Astrocyte (in vitro differentiated cells and primary cell): Measurements from ENCODE around the gene EXOC3. TPM values are rescaled to one million over a fixed set of nuclear protein-coding genes. Genes with fewer than 3 reads are reported as not detected.

Experiments used
- DNase-seq: peaks from one replicate; pipeline ENCODE4 v3.0.0-alpha.2; 2010; ENCODE audit warnings: low read depth
- FAIRE-seq: peaks from 2 replicates; lab custom pipeline; 2011; peaks lifted over from hg19 to GRCh38; lab: Jason Lieb, UNC
- H2AFZ ChIP-seq: 2 replicates; pipeline ENCODE4 v1.6.0; 2012; ENCODE audit warnings: low read depth, low read length, inconsistent platforms
- H3K27ac ChIP-seq: 2 replicates; pipeline ENCODE4 v1.5.1; 2011; ENCODE audit warnings: low read depth, low read length, inconsistent platforms
- H3K27me3 ChIP-seq: 2 replicates; pipeline ENCODE4 v1.6.0; 2011; ENCODE audit warnings: low read length, inconsistent platforms; ENCODE audit not compliant: insufficient read depth
- H3K36me3 ChIP-seq: 2 replicates; pipeline ENCODE4 v1.5.1; 2011; ENCODE audit warnings: low read length, inconsistent platforms; ENCODE audit not compliant: insufficient read depth
- H3K4me1 ChIP-seq: 2 replicates; pipeline ENCODE4 v1.5.1; 2011; ENCODE audit warnings: low read length, inconsistent platforms; ENCODE audit not compliant: insufficient read depth
- H3K4me2 ChIP-seq: 2 replicates; pipeline ENCODE4 v1.6.0; 2012; ENCODE audit warnings: low read length, inconsistent platforms
- H3K4me3 ChIP-seq: 2 replicates; pipeline ENCODE4 v1.5.1; 2011; ENCODE audit warnings: low read depth, mild to moderate bottlenecking, low read length, inconsistent platforms; ENCODE audit not compliant: insufficient read depth
- H3K79me2 ChIP-seq: 2 replicates; pipeline ENCODE4 v1.6.0; 2012; ENCODE audit warnings: mild to moderate bottlenecking, low read length, inconsistent platforms; ENCODE audit not compliant: insufficient read depth
- H3K9ac ChIP-seq: 2 replicates; pipeline ENCODE4 v1.6.0; 2012; ENCODE audit warnings: mild to moderate bottlenecking, low read length, inconsistent platforms
- H3K9me3 ChIP-seq: 2 replicates; pipeline ENCODE4 v1.5.1; 2012; ENCODE audit warnings: low read depth, mild to moderate bottlenecking, low read length, inconsistent platforms; ENCODE audit not compliant: insufficient read depth
- H4K20me1 ChIP-seq: 2 replicates; pipeline ENCODE4 v1.6.0; 2012; ENCODE audit warnings: low read length, inconsistent platforms; ENCODE audit not compliant: insufficient read depth
- H3K27ac Mint-ChIP-seq: one replicate; pipeline ENCODE4 v1.8.0; 2021; ENCODE audit warnings: mild to moderate bottlenecking, mixed read lengths; ENCODE audit not compliant: unreplicated experiment
- H3K27me3 Mint-ChIP-seq: one replicate; pipeline ENCODE4 v1.8.0; 2021; ENCODE audit warnings: low read depth, mixed read lengths; ENCODE audit not compliant: unreplicated experiment
- H3K36me3 Mint-ChIP-seq: one replicate; pipeline ENCODE4 v1.8.0; 2021; ENCODE audit warnings: low read depth, mixed read lengths; ENCODE audit not compliant: unreplicated experiment
- H3K4me1 Mint-ChIP-seq: one replicate; pipeline ENCODE4 v1.8.0; 2021; ENCODE audit warnings: low read depth, mixed read lengths; ENCODE audit not compliant: unreplicated experiment
- H3K4me3 Mint-ChIP-seq: one replicate; pipeline ENCODE4 v1.8.0; 2021; ENCODE audit warnings: mild to moderate bottlenecking, moderate library complexity, mixed read lengths; ENCODE audit not compliant: unreplicated experiment
- H3K9me3 Mint-ChIP-seq: one replicate; pipeline ENCODE4 v1.8.0; 2021; ENCODE audit warnings: mild to moderate bottlenecking, mixed read lengths; ENCODE audit not compliant: unreplicated experiment
- CTCF ChIP-seq: IDR thresholded peaks from 2 replicates; pipeline ENCODE4 v1.5.1; 2011; ENCODE audit warnings: low read depth, mild to moderate bottlenecking, inconsistent platforms, low read length, moderate library complexity; ENCODE audit not compliant: insufficient read depth
- EZH2 ChIP-seq: IDR thresholded peaks from 2 replicates; pipeline ENCODE4 v1.6.1; 2012; ENCODE audit warnings: mild to moderate bottlenecking, low read length, inconsistent platforms; ENCODE audit not compliant: insufficient read depth
- total RNA-seq: library from RNA; stranded (reverse); gene quantifications from 2 replicates; pipeline ENCODE4 v1.2.1, GENCODE V29; 2021

Gene EXOC3
- total RNA-seq, 1 donor from 2014 or later, result 37.9 TPM

- Histone ChIP-seq H3K36me3 (no peaks in the 10 kb centered on the region), H3K4me2 (no peak overlapping the region), H2AFZ (no peak overlapping the region), H3K4me3 (no peak overlapping the region), H4K20me1 (no peaks in the 10 kb centered on the region), H3K27me3 (peaks cover 5% of the 10 kb centered on the region), H3K9me3 (peaks cover 3% of the 10 kb centered on the region), H3K79me2 (no peaks in the 10 kb centered on the region), H3K27ac (no peak overlapping the region), H3K9ac (no peak overlapping the region), H3K4me1 (no peaks in the 10 kb centered on the region)
- no peaks in the 10 kb centered on the region for H3K9me3 Mint-ChIP-seq
- DNase-seq (no peak), FAIRE-seq (no peak)
- H3K4me3 Mint-ChIP-seq, result no peak overlapping the region
- H3K27me3 Mint-ChIP-seq, result peaks cover 53% of the 10 kb centered on the region
- no peak overlapping the region for H3K27ac Mint-ChIP-seq
- TF ChIP-seq EZH2 (no peak), CTCF (no peak)
- H3K36me3 Mint-ChIP-seq, result no peaks in the 10 kb centered on the region
- no peaks in the 10 kb centered on the region for H3K4me1 Mint-ChIP-seq
Observed at GRCh38 chr5:502325-503079, 59.5 kb downstream of the EXOC3 start.

GRCh38 chr5:504326-505154 lies 61.6 kb downstream of the EXOC3 start:
- Histone ChIP-seq H3K4me2 (no peak overlapping the region), H3K4me3 (no peak overlapping the region), H2AFZ (no peak overlapping the region), H3K36me3 (no peaks in the 10 kb centered on the region), H3K27ac (no peak overlapping the region), H3K79me2 (no peaks in the 10 kb centered on the region), H3K9me3 (peaks cover 3% of the 10 kb centered on the region), H3K4me1 (no peaks in the 10 kb centered on the region), H3K9ac (no peak overlapping the region), H3K27me3 (peaks cover 5% of the 10 kb centered on the region), H4K20me1 (no peaks in the 10 kb centered on the region)
- TF ChIP-seq EZH2 (no peak), CTCF (no peak)
- no peak overlapping the region for H3K27ac Mint-ChIP-seq
- no peak overlapping the region for H3K4me3 Mint-ChIP-seq
- FAIRE-seq (no peak), DNase-seq (no peak)
- no peaks in the 10 kb centered on the region for H3K4me1 Mint-ChIP-seq
- no peaks in the 10 kb centered on the region for H3K9me3 Mint-ChIP-seq
- no peaks in the 10 kb centered on the region for H3K36me3 Mint-ChIP-seq
- H3K27me3 Mint-ChIP-seq, result peaks cover 46% of the 10 kb centered on the region
